Naive B cell (primary cell): ENCODE measurements around the gene VWA8. TPM values are rescaled to one million over a fixed set of nuclear protein-coding genes. Genes with fewer than 3 reads are reported as not detected.
"Not testable (repeated sequence)": the region's sequence is repeated elsewhere in the genome, so short reads cannot be mapped to it uniquely, and the experiment has no call there.

Experiments used
- ATAC-seq, 2 donors: fragments of 150-1000 bp; cut with Tn5 transposase; 2 replicates each; pipeline ENCODE4 v1.10.0; 2021; ENCODE audit warnings: low read depth in 2 of 2, mild to moderate bottlenecking in 2 of 2, moderate library complexity in 2 of 2
- DNase-seq: peaks from one replicate; pipeline ENCODE4 v3.0.0; 2022
- H3K27ac Mint-ChIP-seq, 6 donors: one replicate each; pipeline ENCODE4 v1.8.0; 2020 to 2022; ENCODE audit warnings: mild to moderate bottlenecking in 6 of 6, mixed read lengths in 6 of 6, moderate library complexity in 5 of 6, inconsistent platforms in 2 of 6
- H3K27me3 Mint-ChIP-seq, 3 donors: one replicate each; pipeline ENCODE4 v1.8.0; 2021 to 2022; ENCODE audit warnings: mixed read lengths in 3 of 3, mild to moderate bottlenecking in 1 of 3
- H3K36me3 Mint-ChIP-seq, 2 donors: one replicate each; pipeline ENCODE4 v1.8.0; 2020 to 2022; ENCODE audit warnings: mixed read lengths in 2 of 2, inconsistent platforms in 1 of 2, mild to moderate bottlenecking in 1 of 2
- H3K4me1 Mint-ChIP-seq, 3 donors: one replicate each; pipeline ENCODE4 v1.8.0; 2020 to 2022; ENCODE audit warnings: mixed read lengths in 3 of 3, inconsistent platforms in 1 of 3, mild to moderate bottlenecking in 1 of 3, moderate library complexity in 1 of 3
- H3K4me3 Mint-ChIP-seq, 8 donors: one replicate each; pipeline ENCODE4 v1.8.0; 2020 to 2022; ENCODE audit warnings: mild to moderate bottlenecking in 8 of 8, mixed read lengths in 8 of 8, moderate library complexity in 8 of 8, inconsistent platforms in 2 of 8
- H3K9me3 Mint-ChIP-seq, 7 donors: one replicate each; pipeline ENCODE4 v1.8.0; 2020 to 2022; ENCODE audit warnings: mixed read lengths in 7 of 7, mild to moderate bottlenecking in 5 of 7, inconsistent platforms in 2 of 7, moderate library complexity in 1 of 7
- polyA plus RNA-seq, 6 donors: library from polyadenylated mRNA; unstranded; fragments of 300-500 nt; fragmentation: Illumina TruSeq; gene quantifications; one replicate each; pipeline ENCODE4 v1.2.3, GENCODE V29; 2021; ENCODE audit warnings: low read depth in 6 of 6

Gene VWA8
- polyA plus RNA-seq, 6 donors from 2014 or later, result 0.91 to 6.2 (median 3.5) TPM

- Mint-ChIP-seq H3K4me3 (no peak overlapping the region), H3K4me1 (peaks cover 14 to 42% (median 29%) of the 10 kb centered on the region in 3 donors), H3K27me3 (no peaks in the 10 kb centered on the region), H3K27ac (no peak overlapping the region), H3K9me3 (no peaks in the 10 kb centered on the region), H3K36me3 (peaks cover 0 to under 1% of the 10 kb centered on the region in 2 donors)
- no peak for ATAC-seq
- no peak for DNase-seq
These were observed 46.4 kb downstream of the VWA8 start for GRCh38 chr13:41914552-41914951.

DNA sequence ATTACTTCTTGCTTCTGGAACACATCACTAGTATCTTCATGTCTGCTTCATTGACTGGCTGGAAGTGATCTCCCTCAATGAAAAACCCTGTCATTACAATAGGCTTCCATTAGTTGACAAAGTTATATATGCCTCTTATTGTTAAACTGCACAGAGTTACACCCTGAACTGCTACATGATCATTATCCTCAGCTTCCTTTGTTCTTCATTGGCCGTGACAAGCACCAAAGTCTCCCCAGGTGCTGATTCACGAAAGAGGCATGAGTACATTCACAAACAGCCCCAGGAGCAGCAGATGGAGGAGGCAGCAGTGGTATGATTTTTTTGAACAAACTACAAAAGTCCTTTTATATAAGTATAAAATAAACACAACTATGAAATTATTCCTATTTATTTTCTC, 51.4 kb downstream of the VWA8 start:
- H3K27ac Mint-ChIP-seq, result no peak overlapping the region
- no peaks in the 10 kb centered on the region for H3K27me3 Mint-ChIP-seq
- peaks cover 0 to 6% (median 4%) of the 10 kb centered on the region in 3 donors for H3K4me1 Mint-ChIP-seq
- peaks cover 8 to 13% of the 10 kb centered on the region in 2 donors for H3K36me3 Mint-ChIP-seq
- no peak for DNase-seq
- no peak overlapping the region for H3K4me3 Mint-ChIP-seq
- no peak for ATAC-seq
- no peaks in the 10 kb centered on the region for H3K9me3 Mint-ChIP-seq

DNA sequence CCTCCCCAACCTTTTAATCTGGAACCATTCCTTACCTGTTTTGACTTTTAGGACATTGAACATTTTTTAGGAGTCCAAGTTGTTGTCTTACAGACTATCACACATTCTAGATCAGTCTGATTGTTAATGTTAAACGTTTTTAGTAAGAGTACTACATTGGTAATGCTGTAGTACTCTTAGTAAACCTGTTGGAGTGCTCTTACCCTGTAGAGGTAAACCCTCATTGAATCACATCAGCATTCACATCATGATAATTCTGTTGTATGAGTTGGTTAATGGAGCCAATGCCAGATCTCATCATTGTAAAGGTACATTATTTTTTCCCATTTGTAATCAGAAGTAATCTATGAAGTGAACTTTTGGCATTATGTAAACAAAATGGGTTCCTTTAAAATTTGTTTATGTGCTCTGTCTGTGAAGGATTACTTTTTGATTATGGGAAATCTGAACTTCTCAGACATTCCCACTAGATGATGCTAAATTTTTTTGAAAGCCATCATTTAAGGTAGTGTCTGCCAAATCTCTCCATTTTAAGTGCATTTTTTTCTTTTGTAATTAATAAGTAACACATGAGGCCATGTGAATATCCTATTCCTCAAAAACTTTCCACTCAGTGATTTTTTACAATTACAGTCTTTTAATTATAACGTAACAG, 55.2 kb downstream of the VWA8 start:
- Mint-ChIP-seq H3K36me3 (peaks cover 8 to 13% of the 10 kb centered on the region in 2 donors), H3K27me3 (no peaks in the 10 kb centered on the region), H3K27ac (no peak overlapping the region), H3K4me1 (peaks cover 0 to 4% (median 0%) of the 10 kb centered on the region in 3 donors), H3K4me3 (no peak overlapping the region), H3K9me3 (no peaks in the 10 kb centered on the region)
- ATAC-seq, result peak; percentile 47 to 61
- no peak for DNase-seq

DNA sequence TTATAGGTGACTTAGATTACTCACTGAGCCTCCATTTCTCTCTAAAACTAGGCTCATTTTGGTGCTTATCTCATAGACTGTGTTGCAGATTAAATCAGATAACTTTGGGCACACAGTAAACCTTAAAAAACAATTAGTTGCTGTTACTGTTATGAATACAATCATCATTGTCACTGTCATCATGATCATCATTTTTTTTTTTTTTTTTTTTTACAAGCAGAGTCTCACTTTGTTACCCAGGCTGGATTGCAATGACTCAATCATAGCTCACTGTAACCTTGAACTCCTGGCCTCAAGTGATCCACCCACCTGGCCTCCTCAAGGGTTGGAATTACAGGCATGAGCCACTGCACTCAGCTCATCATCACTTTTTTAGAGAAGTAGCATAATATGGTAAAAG, 60.0 kb downstream of the VWA8 start:
- ATAC-seq, result no peak
- no peak for DNase-seq
- no peak overlapping the region for H3K4me3 Mint-ChIP-seq
- H3K4me1 Mint-ChIP-seq, result no peaks in the 10 kb centered on the region
- no peaks in the 10 kb centered on the region for H3K9me3 Mint-ChIP-seq
- H3K27ac Mint-ChIP-seq, result no peak overlapping the region
- peaks cover 4 to 8% of the 10 kb centered on the region in 2 donors for H3K36me3 Mint-ChIP-seq
- H3K27me3 Mint-ChIP-seq, result no peaks in the 10 kb centered on the region

GRCh38 chr13:41898411-41898810, 62.5 kb downstream of the VWA8 start:
- H3K4me3 Mint-ChIP-seq, DNase-seq, ATAC-seq, H3K4me1 Mint-ChIP-seq, H3K27me3 Mint-ChIP-seq, H3K9me3 Mint-ChIP-seq, H3K27ac Mint-ChIP-seq, H3K36me3 Mint-ChIP-seq: not testable (repeated sequence)

DNA sequence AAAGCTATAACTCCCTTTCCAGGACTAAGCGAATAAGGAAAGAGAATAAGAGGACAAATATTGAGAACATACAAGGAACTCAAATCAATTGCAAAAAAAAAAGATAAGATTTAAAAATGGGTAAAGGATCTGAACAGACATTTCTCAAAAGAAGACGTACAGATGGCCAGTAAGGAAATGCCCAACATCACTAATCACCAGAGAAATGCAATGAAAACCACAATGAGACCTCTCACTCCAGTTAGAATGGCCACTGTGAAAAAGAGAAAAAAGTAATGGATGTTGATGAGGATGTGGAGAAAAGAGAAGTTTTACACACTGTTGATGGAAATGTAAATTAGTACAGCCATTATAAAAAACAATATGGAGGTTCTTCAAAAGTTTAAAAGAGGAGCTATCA, 63.8 kb downstream of the VWA8 start:
- H3K4me1 Mint-ChIP-seq, result no peaks in the 10 kb centered on the region
- H3K36me3 Mint-ChIP-seq, result peaks cover 8 to 11% of the 10 kb centered on the region in 2 donors
- H3K4me3 Mint-ChIP-seq, result no peak overlapping the region
- H3K9me3 Mint-ChIP-seq, result no peaks in the 10 kb centered on the region
- H3K27ac Mint-ChIP-seq, result peak overlapping the region in 1 of 6 donors; percentile 78
- H3K27me3 Mint-ChIP-seq, result no peaks in the 10 kb centered on the region
- DNase-seq, result no peak
- ATAC-seq, result no peak

DNA sequence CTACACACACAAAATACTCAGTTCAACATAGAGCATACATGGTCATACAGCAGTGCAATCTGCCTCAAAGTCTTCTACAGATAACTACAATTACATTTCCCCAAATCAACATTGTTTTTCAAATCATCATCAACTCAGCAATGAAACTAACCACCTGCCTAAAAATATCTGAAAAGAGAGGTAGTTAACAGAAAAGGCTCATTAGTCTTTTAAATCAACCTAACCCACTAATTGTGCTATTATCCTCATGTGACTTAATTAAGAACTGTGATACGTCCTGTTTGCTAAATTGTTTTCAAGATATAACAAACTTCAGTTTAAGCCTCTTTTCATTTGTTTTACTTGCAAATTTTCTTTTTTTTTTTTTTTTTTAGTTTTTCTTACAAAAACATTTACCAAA, 65.4 kb downstream of the VWA8 start:
- Mint-ChIP-seq H3K9me3 (no peaks in the 10 kb centered on the region), H3K4me3 (no peak overlapping the region), H3K36me3 (peaks cover 13 to 25% of the 10 kb centered on the region in 2 donors), H3K27ac (no peak overlapping the region), H3K27me3 (no peaks in the 10 kb centered on the region), H3K4me1 (no peaks in the 10 kb centered on the region)
- DNase-seq, result no peak
- ATAC-seq, result no peak

DNA sequence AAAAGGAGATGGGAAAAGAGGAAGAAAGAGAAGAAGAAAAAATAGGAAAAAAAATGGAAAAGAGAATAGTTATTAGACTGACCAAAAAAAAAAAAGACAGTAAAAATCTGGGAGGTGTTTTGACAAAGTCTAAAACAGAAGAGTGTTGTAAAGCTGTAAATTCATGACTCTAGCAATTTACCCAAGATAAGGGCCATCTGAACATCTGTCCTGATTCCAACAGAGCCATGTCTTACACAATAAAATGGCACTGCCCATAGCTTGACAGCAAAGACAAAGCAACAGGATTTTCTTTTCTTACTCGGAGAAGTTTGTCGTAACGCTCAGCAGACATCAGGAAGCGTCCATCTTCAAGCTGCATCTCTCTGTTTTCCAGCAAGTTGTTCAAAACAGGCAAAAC, 69.8 kb downstream of the VWA8 start:
- no peak overlapping the region for H3K27ac Mint-ChIP-seq
- no peak for ATAC-seq
- no peak overlapping the region for H3K4me3 Mint-ChIP-seq
- no peaks in the 10 kb centered on the region for H3K27me3 Mint-ChIP-seq
- DNase-seq, result no peak
- H3K4me1 Mint-ChIP-seq, result peaks cover 0 to 4% (median 0%) of the 10 kb centered on the region in 3 donors
- H3K9me3 Mint-ChIP-seq, result peaks cover 0 to 4% (median 0%) of the 10 kb centered on the region in 7 donors
- peaks cover 21 to 41% of the 10 kb centered on the region in 2 donors for H3K36me3 Mint-ChIP-seq

DNA sequence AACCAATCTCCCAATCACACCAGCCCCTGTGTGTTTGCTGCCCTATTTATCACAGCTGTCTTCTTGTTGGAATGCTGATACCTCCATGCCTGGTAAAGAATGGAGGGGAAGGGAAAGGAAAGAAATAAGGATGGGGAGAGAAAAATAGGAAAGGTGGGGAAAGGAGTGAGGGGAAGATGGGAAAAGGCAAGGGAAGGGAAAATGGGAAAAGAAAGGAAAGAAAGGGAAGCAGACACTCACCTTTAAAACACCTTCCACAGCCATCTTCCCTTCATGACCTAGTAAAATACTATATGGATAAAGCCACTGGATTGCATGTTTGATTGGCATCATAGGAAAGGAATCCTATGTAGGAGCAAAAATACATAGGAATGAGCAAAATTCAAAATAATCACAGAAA, 77.8 kb downstream of the VWA8 start:
- H3K4me3 Mint-ChIP-seq, result no peak overlapping the region
- no peaks in the 10 kb centered on the region for H3K4me1 Mint-ChIP-seq
- DNase-seq (no peak), ATAC-seq (no peak)
- H3K27me3 Mint-ChIP-seq, result no peaks in the 10 kb centered on the region
- peaks cover 0 to 10% (median 3%) of the 10 kb centered on the region in 7 donors for H3K9me3 Mint-ChIP-seq
- H3K27ac Mint-ChIP-seq, result no peak overlapping the region
- H3K36me3 Mint-ChIP-seq, result peaks cover 41 to 49% of the 10 kb centered on the region in 2 donors

- not testable (repeated sequence) for H3K27ac Mint-ChIP-seq, ATAC-seq, H3K9me3 Mint-ChIP-seq, H3K27me3 Mint-ChIP-seq, DNase-seq, H3K4me3 Mint-ChIP-seq, H3K4me1 Mint-ChIP-seq
- peaks cover 39 to 43% of the 10 kb centered on the region in 2 donors for H3K36me3 Mint-ChIP-seq
These were observed 79.0 kb downstream of the VWA8 start for GRCh38 chr13:41881890-41882289.

DNA sequence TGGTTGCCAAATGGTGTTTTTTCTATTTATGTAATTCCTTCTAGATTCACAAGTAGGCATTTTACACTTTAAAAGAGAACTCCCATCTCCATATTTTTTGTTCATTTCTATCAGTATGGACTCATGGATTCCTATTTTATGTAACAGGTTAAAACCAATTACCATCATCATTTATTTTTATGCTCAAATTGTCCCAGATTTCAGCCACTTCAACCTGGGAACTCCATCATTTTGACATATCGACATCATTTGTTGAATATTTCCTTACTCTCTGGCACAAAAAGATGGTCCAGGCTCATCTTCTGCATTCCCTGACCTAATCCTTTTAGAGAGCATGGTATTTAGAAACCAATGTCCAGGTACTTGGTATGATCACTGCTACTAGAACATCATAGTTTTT, 79.9 kb downstream of the VWA8 start:
- Mint-ChIP-seq H3K4me3 (no peak overlapping the region), H3K27me3 (no peaks in the 10 kb centered on the region), H3K9me3 (peaks cover 0 to 8% (median 3%) of the 10 kb centered on the region in 7 donors), H3K36me3 (peaks cover 34 to 37% of the 10 kb centered on the region in 2 donors), H3K27ac (no peak overlapping the region), H3K4me1 (no peaks in the 10 kb centered on the region)
- no peak for ATAC-seq
- no peak for DNase-seq

DNA sequence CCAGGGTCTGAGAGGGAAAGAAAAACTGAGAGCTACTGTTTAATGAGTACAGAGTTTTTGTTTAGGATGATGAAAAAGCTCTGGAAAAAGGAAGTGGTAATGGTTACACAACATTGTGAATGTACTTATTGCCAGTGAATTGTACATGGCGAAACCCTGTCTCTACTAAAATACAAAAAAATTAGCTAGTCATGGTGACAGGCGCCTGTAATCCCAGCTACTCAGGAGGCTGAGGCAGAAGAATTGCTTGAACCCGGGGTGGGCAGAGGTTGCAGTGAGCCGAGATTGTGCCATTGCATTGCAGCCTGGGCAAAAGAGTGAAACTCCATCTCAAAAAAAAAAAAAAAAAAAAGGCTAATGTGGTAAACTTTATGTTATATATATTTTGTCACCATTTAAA, 96.3 kb downstream of the VWA8 start:
- Mint-ChIP-seq H3K27me3 (no peaks in the 10 kb centered on the region), H3K4me1 (peaks cover 6 to 15% (median 14%) of the 10 kb centered on the region in 3 donors), H3K9me3 (peaks cover 0 to 5% (median 0%) of the 10 kb centered on the region in 7 donors), H3K36me3 (peaks cover 8 to 15% of the 10 kb centered on the region in 2 donors), H3K4me3 (no peak overlapping the region), H3K27ac (no peak overlapping the region)
- no peak for ATAC-seq
- DNase-seq, result no peak

GRCh38 chr13:41862659-41863058, 98.2 kb downstream of the VWA8 start:
- H3K27ac Mint-ChIP-seq, H3K9me3 Mint-ChIP-seq, DNase-seq, H3K4me3 Mint-ChIP-seq, H3K27me3 Mint-ChIP-seq, ATAC-seq: not testable (repeated sequence)
- Mint-ChIP-seq H3K4me1 (peaks cover 6 to 15% (median 14%) of the 10 kb centered on the region in 3 donors), H3K36me3 (peaks cover 8 to 11% of the 10 kb centered on the region in 2 donors)

DNA sequence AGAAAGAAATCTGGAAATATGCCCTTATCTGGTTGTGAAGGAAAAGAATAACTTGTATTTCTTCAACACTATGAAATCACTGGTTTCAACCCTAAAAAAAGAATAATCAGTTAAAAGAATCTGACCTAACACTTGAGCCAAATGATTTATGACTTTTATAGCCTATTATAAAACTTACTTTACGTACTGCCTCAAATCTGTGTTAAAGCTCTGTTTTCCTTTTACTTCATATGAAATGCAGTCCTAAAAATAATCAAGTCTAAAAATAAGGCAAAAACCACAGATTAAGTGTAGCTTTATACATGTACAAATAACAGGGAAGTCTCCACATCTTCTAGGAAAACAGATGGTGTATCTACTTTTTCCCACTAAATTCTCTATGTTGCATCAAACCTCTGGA, 101.3 kb downstream of the VWA8 start:
- Mint-ChIP-seq H3K9me3 (peaks cover 0 to 5% (median 0%) of the 10 kb centered on the region in 7 donors), H3K27ac (no peak overlapping the region), H3K4me3 (no peak overlapping the region), H3K27me3 (no peaks in the 10 kb centered on the region), H3K36me3 (peaks cover 5 to 8% of the 10 kb centered on the region in 2 donors), H3K4me1 (peaks cover 6 to 15% (median 14%) of the 10 kb centered on the region in 3 donors)
- ATAC-seq, result no peak
- DNase-seq, result no peak
